GM12878 (cell line): ENCODE results near the gene LRRC7. TPM values are rescaled to one million over a fixed set of nuclear protein-coding genes. Genes with fewer than 3 reads are reported as not detected.

Experiments
- ATAC-seq: fragments of 200-7000 bp; cut with Tn5 transposase; 3 replicates; pipeline ENCODE4 v1.9.1; 2020; ENCODE audit warnings: mild to moderate bottlenecking, moderate library complexity
- BruUV-seq: library from RNA; stranded (reverse); fragments of 400-500 nt; replicated peaks from 2 replicates; lab custom pipeline; 2021; lab: Mats Ljungman, UMichigan
- CTCF ChIA-PET: fragments of 300-600 bp; sonication (Branson Sonifier 250); formaldehyde crosslinking; extraction: SDS; loops from one replicate; lab custom pipeline; 2021; ENCODE audit warnings: inconsistent platforms; lab: Yijun Ruan, JAX
- POLR2A ChIA-PET: fragments of 350-600 bp; formaldehyde crosslinking; extraction: SDS; loops from one replicate; lab custom pipeline; 2021; ENCODE audit warnings: inconsistent platforms; lab: Charles Lee
- RAD21 ChIA-PET: fragments of 300-600 bp; sonication (Branson Sonifier 250); formaldehyde crosslinking; loops from one replicate; lab custom pipeline; 2023; ENCODE audit warnings: antibody characterized with exemption; ENCODE audit not compliant: unreplicated experiment; lab: Charles Lee
- SMC1A ChIA-PET: fragments of 300-600 bp; sonication (Branson Sonifier 250); formaldehyde crosslinking; loops from one replicate; lab custom pipeline; 2023; ENCODE audit not compliant: unreplicated experiment, uncharacterized antibody; lab: Charles Lee
- DNase-seq: peaks from one replicate; pipeline ENCODE4 v3.0.0-alpha.2; 2011; ENCODE audit warnings: low read depth, low spot score
- FAIRE-seq: peaks from 3 replicates; lab custom pipeline; 2011; peaks lifted over from hg19 to GRCh38; lab: Jason Lieb, UNC
- H2AFZ ChIP-seq: 2 replicates; pipeline ENCODE4 v1.6.0; 2011; ENCODE audit warnings: low read depth, low read length, control low read depth; ENCODE audit not compliant: control insufficient read depth
- H3K27ac ChIP-seq: 2 replicates; pipeline ENCODE4 v1.5.1; 2011; ENCODE audit warnings: control low read depth; ENCODE audit not compliant: control insufficient read depth, insufficient read depth
- H3K27me3 ChIP-seq, 2 experiments: replicated peaks in 1 of 2; 2 replicates each; pipeline versions ENCODE4 v1.6.0 to v1.6.1; 2011; ENCODE audit warnings: low read length in 1 of 2; ENCODE audit not compliant: control insufficient read depth in 2 of 2, insufficient read depth in 2 of 2
- H3K36me3 ChIP-seq, 2 experiments: 2 replicates each; pipeline ENCODE4 v1.5.1; 2011; ENCODE audit warnings: low read length in 1 of 2; ENCODE audit not compliant: control insufficient read depth in 2 of 2, insufficient read depth in 2 of 2
- H3K4me1 ChIP-seq: 2 replicates; pipeline ENCODE4 v1.6.1; 2011; ENCODE audit warnings: mild to moderate bottlenecking, low read length, moderate library complexity, mixed read lengths; ENCODE audit not compliant: control insufficient read depth, insufficient read depth
- H3K4me2 ChIP-seq: 2 replicates; pipeline ENCODE4 v1.6.0; 2011; ENCODE audit warnings: control low read depth; ENCODE audit not compliant: control insufficient read depth, insufficient read depth
- H3K4me3 ChIP-seq: fragments of 200-600 bp; sonication (generic); 2 replicates; pipeline ENCODE4 v1.5.1; 2016
- H3K79me2 ChIP-seq: 2 replicates; pipeline ENCODE4 v1.6.0; 2011; ENCODE audit warnings: low read length; ENCODE audit not compliant: control insufficient read depth, insufficient read depth
- H3K9ac ChIP-seq: 2 replicates; pipeline ENCODE4 v1.8.0; 2011; ENCODE audit warnings: low read length, control low read depth, mixed read lengths; ENCODE audit not compliant: control insufficient read depth, insufficient read depth
- H3K9me3 ChIP-seq: replicated peaks from 3 replicates; pipeline ENCODE4 v1.5.1; 2011; ENCODE audit warnings: mild to moderate bottlenecking, low read length; ENCODE audit not compliant: control insufficient read depth, insufficient read depth
- H4K20me1 ChIP-seq: 2 replicates; pipeline ENCODE4 v1.6.0; 2011; ENCODE audit not compliant: control insufficient read depth, insufficient read depth
- FOS ChIP-seq: IDR thresholded peaks from 3 replicates; pipeline ENCODE4 v1.6.1; 2011; ENCODE audit warnings: borderline replicate concordance; ENCODE audit not compliant: insufficient read length; ENCODE audit errors: extremely low read depth
- RBBP5 ChIP-seq: fragments of 200-600 bp; sonication (generic); conservative IDR thresholded peaks from 2 replicates; pipeline ENCODE4 v1.6.1; 2016
- SMC3 ChIP-seq: IDR thresholded peaks from 2 replicates; pipeline ENCODE4 v1.6.1; 2011; ENCODE audit warnings: low read length, improper control_type of control experiment, borderline replicate concordance
- TCF7 ChIP-seq: IDR thresholded peaks from 2 replicates; pipeline ENCODE4 v1.6.1; 2014; ENCODE audit warnings: antibody characterized with exemption, borderline replicate concordance
- ZBED1 ChIP-seq: IDR thresholded peaks from 2 replicates; pipeline ENCODE4 v1.6.1; 2016; ENCODE audit warnings: borderline replicate concordance
- ZNF622 ChIP-seq: fragments of 450-650 bp; IDR thresholded peaks from 2 replicates; pipeline ENCODE4 v1.6.1; 2017; ENCODE audit warnings: mild to moderate bottlenecking, inconsistent platforms
- WGBS: methylation state at CpG from one replicate; pipeline ENCODE4 v1.1.6; 2016; ENCODE audit warnings: low lambda C conversion rate; ENCODE audit not compliant: insufficient replicate concordance, insufficient coverage; ENCODE audit errors: missing lambda C conversion rate; 5-methylcytosine and 5-hydroxymethylcytosine counted together
- in situ Hi-C: fragments of 300-500 bp; cut with MboI; formaldehyde crosslinking; loops from 9 replicates; pipeline ENCODE4 v1.14.3; 2018; ENCODE audit warnings: mixed read lengths
- intact Hi-C: fragments of 100-400 bp; cut with micrococcal nuclease; formaldehyde crosslinking; loops from one replicate; pipeline ENCODE4 v1.14.2; 2022; ENCODE audit not compliant: unreplicated experiment
- polyA plus RNA-seq, 11 experiments: library from polyadenylated mRNA; depleted of rRNA in 4 of 11; unstranded in 6 of 11; stranded (reverse) in 5 of 11; fragments of >200 nt; fragmentation: Nextera tagmentation in 4 of 11; fragmentation: Illumina TruSeq in 1 of 11; extraction: Ambion mirVana in 4 of 11; extraction: Trizol in 1 of 11; gene quantifications; 1 replicate in 1 of 11; 2 replicates in 10 of 11; pipeline versions ENCODE4 v1.2.1 to v1.2.3, GENCODE V29; 2011 to 2016; ENCODE audit warnings: inconsistent platforms in 2 of 11, missing spikeins in 2 of 11, low read depth in 1 of 11
- total RNA-seq, 4 experiments: library from RNA; depleted of rRNA in 3 of 4; stranded (reverse); fragments of >200 nt in 3 of 4; fragmentation: Illumina TruSeq in 1 of 4; extraction: Trizol in 1 of 4; gene quantifications; 2 replicates each; pipeline versions ENCODE4 v1.2.1 to v1.2.3, GENCODE V29; 2013 to 2021
- TF ChIP-seq, protein P1 (sequence below): fragments of 450-650 bp; IDR thresholded peaks from 2 replicates; pipeline ENCODE4 v1.6.1; 2018; ENCODE audit warnings: borderline replicate concordance, mild to moderate bottlenecking; ENCODE audit not compliant: partially characterized antibody

Gene LRRC7
- total and polyA plus RNA-seq, 10 of the 15 experiments (the other 5 are each of a cell fraction or from before 2014, with no cell fraction given), result 0.05 to 1.4 (median 0.24) TPM; not detected in 5

GRCh38 chr1:70039485-70039884 lies 471.8 kb downstream of the LRRC7 start:
- no peaks in the 10 kb centered on the region for H3K4me1 ChIP-seq
- 56% methylated on average over 6 of the region's 6 CpGs for WGBS
- FAIRE-seq, result no peak

More at GRCh38 chr1:70039485-70039884, 471.8 kb downstream of the LRRC7 start:
- Histone ChIP-seq H3K4me2 (no peak overlapping the region), H3K36me3 (no peaks in the 10 kb centered on the region), H3K79me2 (no peaks in the 10 kb centered on the region), H2AFZ (no peak overlapping the region), H3K4me3 (no peak overlapping the region), H3K9me3 (no peaks in the 10 kb centered on the region), H4K20me1 (no peaks in the 10 kb centered on the region), H3K9ac (no peak overlapping the region), H3K27me3 (no peaks in the 10 kb centered on the region), H3K27ac (no peak overlapping the region)
- ChIA-PET CTCF (no interaction called here), RAD21 (no interaction called here), SMC1A (no interaction called here), POLR2A (interaction anchor here (0.6 kb wide), 1 partner anchor 1766 kb away, joined by 4 read pairs; no protein-coding TSS in a partner anchor)
- no TSS peak for BruUV-seq
- ATAC-seq (no peak), DNase-seq (no peak)
- in situ Hi-C loops (no loop called here), intact Hi-C loops (no loop called here)
- no peak for TF ChIP-seq TCF7
- TF ChIP-seq RBBP5, result no peak
- TF ChIP-seq SMC3, result no peak
- TF ChIP-seq, protein P1, sequence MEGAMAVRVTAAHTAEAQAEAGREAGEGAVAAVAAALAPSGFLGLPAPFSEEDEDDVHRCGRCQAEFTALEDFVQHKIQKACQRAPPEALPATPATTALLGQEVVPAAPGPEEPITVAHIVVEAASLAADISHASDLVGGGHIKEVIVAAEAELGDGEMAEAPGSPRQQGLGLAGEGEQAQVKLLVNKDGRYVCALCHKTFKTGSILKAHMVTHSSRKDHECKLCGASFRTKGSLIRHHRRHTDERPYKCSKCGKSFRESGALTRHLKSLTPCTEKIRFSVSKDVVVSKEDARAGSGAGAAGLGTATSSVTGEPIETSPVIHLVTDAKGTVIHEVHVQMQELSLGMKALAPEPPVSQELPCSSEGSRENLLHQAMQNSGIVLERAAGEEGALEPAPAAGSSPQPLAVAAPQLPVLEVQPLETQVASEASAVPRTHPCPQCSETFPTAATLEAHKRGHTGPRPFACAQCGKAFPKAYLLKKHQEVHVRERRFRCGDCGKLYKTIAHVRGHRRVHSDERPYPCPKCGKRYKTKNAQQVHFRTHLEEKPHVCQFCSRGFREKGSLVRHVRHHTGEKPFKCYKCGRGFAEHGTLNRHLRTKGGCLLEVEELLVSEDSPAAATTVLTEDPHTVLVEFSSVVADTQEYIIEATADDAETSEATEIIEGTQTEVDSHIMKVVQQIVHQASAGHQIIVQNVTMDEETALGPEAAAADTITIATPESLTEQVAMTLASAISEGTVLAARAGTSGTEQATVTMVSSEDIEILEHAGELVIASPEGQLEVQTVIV, result no peak
- no peak for TF ChIP-seq ZNF622
- TF ChIP-seq FOS, result no peak
- TF ChIP-seq ZBED1, result no peak
